ENCODE data around the gene PROCA1. TPM values are rescaled to one million over a fixed set of nuclear protein-coding genes. Genes with fewer than 3 reads are reported as not detected.

The PROCA1 gene
- polyA plus RNA-seq, 1 of the 3 experiments (the other 2 are of a cell fraction), result 7.1 TPM

GRCh38 chr17:28760601-28761562 lies 49.2 kb upstream of the PROCA1 start:
- CTCF ChIA-PET, result interaction anchor here (0.9 to 6.5 kb wide), 8 partner anchors 12 to 356 kb away, joined by 3 to 125 read pairs (median 35); partner anchors contain the start of genes DHRS13, FLOT2, NEK8 and TLCD1
- POLR2A ChIA-PET, result no interaction called here

GRCh38 chr17:28759256-28759865 lies 47.7 kb upstream of the PROCA1 start:
- ChIA-PET POLR2A (no interaction called here), CTCF (interaction anchor here (1.2 to 6.5 kb wide), 3 partner anchors 11 to 120 kb away, joined by 3 to 125 read pairs (median 84); partner anchors contain the start of genes NEK8, TLCD1 and TRAF4)
- H3K36me3 ChIP-seq (replicated peaks in 1 of 2; ENCODE audit: control insufficient read depth in 1 of 2, insufficient read depth in 2 of 2, low read length in 1 of 2), result peaks cover 14 to 37% of the 10 kb centered on the region in 2 experiments
- H2AFZ ChIP-seq (ENCODE audit: low read depth), result no peak overlapping the region
- peaks cover 5% of the 10 kb centered on the region; the same call in 1 of the 2 replicates for H4K20me1 ChIP-seq (ENCODE audit: insufficient read depth)
- no peak for TF ChIP-seq SIN3A (IDR thresholded peaks at IDR 0.05; ENCODE audit: borderline replicate concordance, low read depth, low read length)
- no peak for TF ChIP-seq RAD21 (IDR thresholded peaks at IDR 0.05; ENCODE audit: low read length)
- no peaks in the 10 kb centered on the region for H3K27me3 ChIP-seq (ENCODE audit: insufficient read depth)
- peaks cover 7% of the 10 kb centered on the region; the same call in 1 of the 2 replicates for H3K79me2 ChIP-seq (ENCODE audit: insufficient read depth)
- H3K4me1 ChIP-seq (ENCODE audit: control insufficient read depth in 1 of 2, insufficient read depth in 2 of 2, low read depth in 1 of 2, low read length in 1 of 2), result peaks cover 0 to 19% of the 10 kb centered on the region in 2 experiments; a peak in 1 of 4 replicates
- no peak overlapping the region for H3K4me3 ChIP-seq (ENCODE audit: low read depth in 2 of 2, low read length in 1 of 2)
- DNase-seq, result no peak
- no peak overlapping the region for H3K9ac ChIP-seq
- WGBS (ENCODE audit: low lambda C conversion rate), result 92% methylated on average over 14 of the region's 18 CpGs
- peaks cover 39% of the 10 kb centered on the region for H3F3A ChIP-seq (replicated peaks; ENCODE audit: insufficient read depth)
- no peak overlapping the region for H3K27ac ChIP-seq (ENCODE audit: low read depth in 2 of 2, low read length in 1 of 2)
- H3K9me2 ChIP-seq, result no peaks in the 10 kb centered on the region
- no peaks in the 10 kb centered on the region for H3K9me3 ChIP-seq
- no peak overlapping the region for H3K4me2 ChIP-seq

More at GRCh38 chr17:28760601-28761562, 49.2 kb upstream of the PROCA1 start:
- no peak overlapping the region for H3K4me3 ChIP-seq (ENCODE audit: low read depth in 2 of 2, low read length in 1 of 2)
- H3K79me2 ChIP-seq (ENCODE audit: insufficient read depth), result peaks cover 7% of the 10 kb centered on the region; the same call in 1 of the 2 replicates
- peaks cover 0 to 19% of the 10 kb centered on the region in 2 experiments; a peak in 1 of 4 replicates for H3K4me1 ChIP-seq (ENCODE audit: control insufficient read depth in 1 of 2, insufficient read depth in 2 of 2, low read depth in 1 of 2, low read length in 1 of 2)
- H3K36me3 ChIP-seq (replicated peaks in 1 of 2; ENCODE audit: control insufficient read depth in 1 of 2, insufficient read depth in 2 of 2, low read length in 1 of 2), result peaks cover 12 to 47% of the 10 kb centered on the region in 2 experiments
- H3K9ac ChIP-seq, result no peak overlapping the region
- no peak for DNase-seq
- no peaks in the 10 kb centered on the region for H3K27me3 ChIP-seq (ENCODE audit: insufficient read depth)
- H3K9me3 ChIP-seq, result no peaks in the 10 kb centered on the region
- peaks cover 32% of the 10 kb centered on the region for H3F3A ChIP-seq (replicated peaks; ENCODE audit: insufficient read depth)
- WGBS (ENCODE audit: low lambda C conversion rate), result 61% methylated on average over 9 of the region's 9 CpGs
- H3K9me2 ChIP-seq, result no peaks in the 10 kb centered on the region
- no peak overlapping the region for H2AFZ ChIP-seq (ENCODE audit: low read depth)
- no peak overlapping the region for H3K4me2 ChIP-seq
- H3K27ac ChIP-seq (ENCODE audit: low read depth in 2 of 2, low read length in 1 of 2), result 0 out of 4 replicates have a peak overlapping the region, but pooled peaks of 1 of the 2 experiments have one; percentile 16
- TF ChIP-seq GABPA (IDR thresholded peaks at IDR 0.05; ENCODE audit: low read depth) (no peak), TAF1 (IDR thresholded peaks at IDR 0.05; ENCODE audit: borderline replicate concordance, low read depth, low read length) (no peak), EP300 (IDR thresholded peaks at IDR 0.05; ENCODE audit: borderline replicate concordance in 1 of 2, low read depth in 1 of 2, low read length in 1 of 2) (no peak), NFIC (IDR thresholded peaks at IDR 0.05; ENCODE audit: borderline replicate concordance) (peak; percentile 44)
- peaks cover 5% of the 10 kb centered on the region; the same call in 1 of the 2 replicates for H4K20me1 ChIP-seq (ENCODE audit: insufficient read depth)
